ENCODE results near the gene NPY4R2.
"Not testable (repeated sequence)": the region's sequence is repeated elsewhere in the genome, so short reads cannot be mapped to it uniquely, and the experiment has no call there.

Gene NPY4R2

GRCh38 chr10:47918475-47918874, at the start of gene NPY4R2:
NPY4R2 (plus strand) TSS chr10:47918662; CDS start chr10:47921988, 3,326 bp downstream.
- H3K4me3 ChIP-seq (replicated peaks; ENCODE audit: low read depth, low read length); H3K27me3 ChIP-seq (replicated peaks; ENCODE audit: control insufficient read depth, insufficient read depth, low read length); DNase-seq (ENCODE audit: extremely low read depth, insufficient read length); H3K36me3 ChIP-seq (ENCODE audit: control insufficient read depth, insufficient read depth, low read length): not testable (repeated sequence)

DNA sequence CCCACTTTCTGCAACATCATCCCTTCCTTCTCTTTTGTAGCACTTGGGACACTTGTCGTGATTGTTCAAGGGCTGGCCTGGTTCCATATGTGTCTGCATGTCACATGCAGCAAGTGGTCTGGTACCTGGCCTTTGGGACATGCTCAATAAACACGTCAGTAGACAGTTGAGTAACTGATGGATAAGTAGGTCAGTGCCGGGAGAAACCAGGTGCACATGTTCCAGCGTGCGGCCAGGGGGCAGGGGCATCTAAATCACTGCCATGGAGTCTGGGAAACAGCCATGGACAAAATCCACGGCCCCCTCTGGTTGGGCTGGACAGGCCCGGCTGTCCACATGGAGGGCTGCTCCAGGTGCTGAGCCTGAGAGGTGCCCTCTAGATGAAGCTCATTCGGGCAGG, 47.6 kb upstream of the NPY4R2 start:
- H3K4me3 ChIP-seq (replicated peaks; ENCODE audit: low read depth, low read length); H3K36me3 ChIP-seq (ENCODE audit: control insufficient read depth, insufficient read depth, low read length); DNase-seq (ENCODE audit: extremely low read depth, insufficient read length); H3K27me3 ChIP-seq (replicated peaks; ENCODE audit: control insufficient read depth, insufficient read depth, low read length): not testable (repeated sequence)

- DNase-seq (ENCODE audit: extremely low read depth, insufficient read length); H3K4me3 ChIP-seq (replicated peaks; ENCODE audit: low read depth, low read length); H3K36me3 ChIP-seq (ENCODE audit: control insufficient read depth, insufficient read depth, low read length); H3K27me3 ChIP-seq (replicated peaks; ENCODE audit: control insufficient read depth, insufficient read depth, low read length): not testable (repeated sequence)
These were observed 46.8 kb upstream of the NPY4R2 start for GRCh38 chr10:47871485-47872180.

- not testable (repeated sequence) for DNase-seq (ENCODE audit: extremely low read depth, insufficient read length); H3K27me3 ChIP-seq (replicated peaks; ENCODE audit: control insufficient read depth, insufficient read depth, low read length); H3K4me3 ChIP-seq (replicated peaks; ENCODE audit: low read depth, low read length); H3K36me3 ChIP-seq (ENCODE audit: control insufficient read depth, insufficient read depth, low read length)
These were observed 46.2 kb upstream of the NPY4R2 start for GRCh38 chr10:47872236-47872635.

DNA sequence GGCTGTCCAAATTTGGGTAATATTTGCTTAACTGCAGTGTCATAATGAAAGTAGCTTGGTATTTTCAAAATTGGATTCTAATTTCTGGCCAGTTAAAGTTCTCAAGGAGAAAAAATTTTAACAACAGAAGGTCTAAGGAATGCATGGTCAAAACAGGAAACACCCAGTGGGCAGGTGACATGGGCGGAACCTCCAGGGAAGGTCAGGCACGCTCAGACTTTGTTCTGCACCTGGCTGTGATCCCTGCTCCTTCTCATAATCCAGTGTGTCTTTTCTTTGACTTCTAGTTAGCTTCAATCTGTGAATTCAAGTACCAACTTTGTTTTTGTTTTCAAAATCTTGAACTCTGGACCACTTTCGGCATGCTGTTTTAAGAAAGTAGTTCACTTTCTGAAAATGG, 34.2 kb upstream of the NPY4R2 start:
- not testable (repeated sequence) for DNase-seq (ENCODE audit: extremely low read depth, insufficient read length); H3K27me3 ChIP-seq (replicated peaks; ENCODE audit: control insufficient read depth, insufficient read depth, low read length); H3K36me3 ChIP-seq (ENCODE audit: control insufficient read depth, insufficient read depth, low read length); H3K4me3 ChIP-seq (replicated peaks; ENCODE audit: low read depth, low read length)

DNA sequence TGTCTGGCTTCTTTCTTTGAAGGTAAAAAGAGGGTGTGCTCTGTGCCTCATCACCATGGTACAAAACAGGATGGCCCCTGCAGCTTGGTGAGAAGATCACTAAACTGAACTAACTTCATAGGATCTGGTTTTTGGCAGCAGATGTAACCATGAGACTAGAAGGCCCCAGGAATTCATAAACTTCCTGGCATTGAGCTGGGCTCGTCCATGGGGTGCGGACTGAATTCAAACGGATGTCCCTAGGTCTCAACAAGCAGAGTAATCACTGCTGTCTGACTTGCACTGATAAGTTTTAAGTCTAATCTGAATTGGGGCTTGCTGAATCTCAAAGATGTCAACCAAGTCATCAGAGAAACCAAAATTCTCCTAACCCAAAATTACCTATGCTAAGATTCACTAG, 33.5 kb upstream of the NPY4R2 start:
- H3K36me3 ChIP-seq (ENCODE audit: control insufficient read depth, insufficient read depth, low read length); H3K4me3 ChIP-seq (replicated peaks; ENCODE audit: low read depth, low read length); DNase-seq (ENCODE audit: extremely low read depth, insufficient read length); H3K27me3 ChIP-seq (replicated peaks; ENCODE audit: control insufficient read depth, insufficient read depth, low read length): not testable (repeated sequence)

- not testable (repeated sequence) for H3K27me3 ChIP-seq (replicated peaks; ENCODE audit: control insufficient read depth, insufficient read depth, low read length); DNase-seq (ENCODE audit: extremely low read depth, insufficient read length); H3K36me3 ChIP-seq (ENCODE audit: control insufficient read depth, insufficient read depth, low read length); H3K4me3 ChIP-seq (replicated peaks; ENCODE audit: low read depth, low read length)
These were observed 32.1 kb upstream of the NPY4R2 start for GRCh38 chr10:47886356-47886755.

GRCh38 chr10:47886827-47887226, 31.6 kb upstream of the NPY4R2 start:
- not testable (repeated sequence) for DNase-seq (ENCODE audit: extremely low read depth, insufficient read length); H3K4me3 ChIP-seq (replicated peaks; ENCODE audit: low read depth, low read length); H3K36me3 ChIP-seq (ENCODE audit: control insufficient read depth, insufficient read depth, low read length); H3K27me3 ChIP-seq (replicated peaks; ENCODE audit: control insufficient read depth, insufficient read depth, low read length)

DNA sequence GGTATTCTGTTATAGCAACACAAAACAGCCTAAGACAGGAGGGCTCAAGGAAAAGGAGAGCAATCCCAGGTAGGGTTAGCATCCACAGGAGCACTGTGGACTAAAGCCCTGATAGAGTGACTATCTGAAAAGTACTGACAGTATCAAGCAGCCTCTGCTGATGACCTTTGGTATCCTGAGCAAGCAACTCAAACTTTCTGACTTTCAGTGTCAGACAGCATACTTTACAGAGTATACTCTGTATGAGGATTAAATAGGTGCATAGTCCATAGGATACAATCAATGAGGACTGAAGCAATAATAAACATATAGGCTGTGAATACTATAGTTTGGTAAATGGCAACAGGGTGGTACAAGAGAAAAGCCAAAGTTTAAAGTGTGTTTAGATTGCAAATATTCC, 27.7 kb upstream of the NPY4R2 start:
- H3K36me3 ChIP-seq (ENCODE audit: control insufficient read depth, insufficient read depth, low read length); H3K4me3 ChIP-seq (replicated peaks; ENCODE audit: low read depth, low read length); H3K27me3 ChIP-seq (replicated peaks; ENCODE audit: control insufficient read depth, insufficient read depth, low read length); DNase-seq (ENCODE audit: extremely low read depth, insufficient read length): not testable (repeated sequence)

DNA sequence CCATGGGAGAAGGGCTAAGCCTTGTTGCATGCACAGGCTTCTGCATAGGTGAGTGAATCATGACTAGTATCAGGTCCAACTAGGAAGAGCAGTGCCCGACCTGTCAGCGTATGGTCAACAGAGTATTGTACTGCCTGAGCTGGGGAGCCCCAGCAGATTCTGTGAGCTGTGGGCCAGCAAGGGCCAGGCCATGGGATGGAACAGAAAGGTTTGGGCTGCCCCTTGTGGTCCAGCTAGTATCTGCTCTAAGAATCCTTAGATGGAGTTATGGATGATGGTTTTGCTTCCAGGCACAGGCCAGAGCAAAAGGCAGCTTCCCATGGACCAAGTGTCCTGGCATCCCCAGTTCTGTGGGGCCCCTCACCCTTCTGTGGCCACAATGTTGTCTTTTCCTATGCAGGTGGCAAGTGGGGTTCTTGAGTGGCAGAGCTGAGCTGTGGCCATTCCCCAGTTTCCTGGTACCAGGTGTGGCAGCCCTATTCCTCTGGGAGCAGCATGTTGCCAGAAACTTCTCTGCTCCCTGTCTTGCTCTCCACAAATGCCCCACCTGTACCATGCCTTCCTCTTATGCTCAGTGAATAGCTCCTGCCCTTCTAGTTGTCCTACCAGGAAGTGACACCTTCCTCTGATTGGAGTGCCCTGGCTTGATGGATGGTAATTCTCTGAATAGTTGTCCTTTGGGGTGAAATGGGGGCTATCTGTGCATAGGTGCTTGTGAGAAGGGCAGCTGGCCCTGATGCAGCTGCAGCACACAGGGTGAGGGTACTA, 25.8 kb upstream of the NPY4R2 start:
- not testable (repeated sequence) for H3K27me3 ChIP-seq (replicated peaks; ENCODE audit: control insufficient read depth, insufficient read depth, low read length); H3K4me3 ChIP-seq (replicated peaks; ENCODE audit: low read depth, low read length); H3K36me3 ChIP-seq (ENCODE audit: control insufficient read depth, insufficient read depth, low read length); DNase-seq (ENCODE audit: extremely low read depth, insufficient read length)

DNA sequence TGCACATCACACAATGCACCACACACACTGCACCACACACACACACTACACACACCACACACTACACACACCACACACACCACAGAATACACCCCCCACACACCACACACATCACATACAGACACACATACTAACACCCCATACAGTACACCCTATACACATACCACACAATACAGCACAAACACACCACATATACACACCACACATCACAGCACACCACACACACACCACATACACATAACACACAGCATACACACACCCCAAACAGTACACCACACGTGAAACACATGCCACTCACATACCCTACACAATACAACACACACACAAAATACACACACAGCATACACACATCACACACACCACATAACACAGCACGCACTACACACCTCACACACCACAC, 23.9 kb upstream of the NPY4R2 start:
- not testable (repeated sequence) for H3K4me3 ChIP-seq (replicated peaks; ENCODE audit: low read depth, low read length); DNase-seq (ENCODE audit: extremely low read depth, insufficient read length); H3K36me3 ChIP-seq (ENCODE audit: control insufficient read depth, insufficient read depth, low read length); H3K27me3 ChIP-seq (replicated peaks; ENCODE audit: control insufficient read depth, insufficient read depth, low read length)

DNA sequence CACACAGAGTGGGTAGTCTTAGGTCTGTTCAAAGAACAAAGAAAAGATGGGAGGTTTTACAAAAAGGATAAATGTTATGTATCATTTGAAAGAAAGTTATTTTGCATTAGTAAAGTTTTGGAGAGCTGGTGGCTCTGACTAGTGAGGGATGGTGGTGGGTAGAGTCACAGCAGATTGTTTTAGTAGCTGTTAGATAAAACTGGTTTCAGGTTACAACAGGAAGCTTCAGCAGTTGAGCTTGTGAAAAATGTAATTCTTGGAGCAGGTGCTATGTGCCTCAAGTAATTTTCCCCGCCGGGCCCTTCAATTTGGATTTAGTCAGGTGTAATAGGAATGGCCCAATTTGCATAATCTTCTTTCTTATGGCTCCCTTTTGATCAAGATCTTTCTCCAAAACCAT, 20.6 kb upstream of the NPY4R2 start:
- not testable (repeated sequence) for H3K27me3 ChIP-seq (replicated peaks; ENCODE audit: control insufficient read depth, insufficient read depth, low read length); DNase-seq (ENCODE audit: extremely low read depth, insufficient read length); H3K36me3 ChIP-seq (ENCODE audit: control insufficient read depth, insufficient read depth, low read length); H3K4me3 ChIP-seq (replicated peaks; ENCODE audit: low read depth, low read length)

- H3K27me3 ChIP-seq (replicated peaks; ENCODE audit: control insufficient read depth, insufficient read depth, low read length); H3K36me3 ChIP-seq (ENCODE audit: control insufficient read depth, insufficient read depth, low read length); DNase-seq (ENCODE audit: extremely low read depth, insufficient read length); H3K4me3 ChIP-seq (replicated peaks; ENCODE audit: low read depth, low read length): not testable (repeated sequence)
These were observed 9.1 kb upstream of the NPY4R2 start for GRCh38 chr10:47909333-47909732.

DNA sequence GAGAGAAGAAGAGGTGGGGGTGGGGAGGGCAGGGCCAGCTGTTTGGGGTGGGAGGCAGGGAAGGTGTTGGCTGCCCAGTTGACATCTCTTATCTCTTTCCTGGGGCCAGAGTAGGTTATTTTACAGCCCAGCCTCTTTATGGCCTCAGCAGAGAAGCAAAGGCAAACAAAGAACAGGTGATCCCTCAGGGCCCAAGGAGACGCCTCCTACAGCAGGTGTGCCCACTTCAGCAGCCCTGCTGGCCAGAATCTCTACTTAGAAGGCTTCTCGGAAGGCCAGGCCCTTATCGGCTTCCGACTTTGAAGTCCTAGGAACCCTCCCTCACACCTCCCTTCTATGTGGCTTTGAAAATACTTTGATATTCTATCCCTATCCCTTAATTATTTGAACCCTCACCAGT, 8.0 kb upstream of the NPY4R2 start:
- not testable (repeated sequence) for DNase-seq (ENCODE audit: extremely low read depth, insufficient read length); H3K36me3 ChIP-seq (ENCODE audit: control insufficient read depth, insufficient read depth, low read length); H3K4me3 ChIP-seq (replicated peaks; ENCODE audit: low read depth, low read length); H3K27me3 ChIP-seq (replicated peaks; ENCODE audit: control insufficient read depth, insufficient read depth, low read length)

Measured in GM06990 (cell line).